GM12878 (cell line): ENCODE data around the gene COL15A1. TPM values are rescaled to one million over a fixed set of nuclear protein-coding genes. Genes with fewer than 3 reads are reported as not detected.

ENCODE experiments used
- ATAC-seq: fragments of 200-7000 bp; cut with Tn5 transposase; 3 replicates; pipeline ENCODE4 v1.9.1; 2020; ENCODE audit warnings: mild to moderate bottlenecking, moderate library complexity
- BruUV-seq: library from RNA; stranded (reverse); fragments of 400-500 nt; replicated peaks from 2 replicates; lab custom pipeline; 2021; lab: Mats Ljungman, UMichigan
- CTCF ChIA-PET: fragments of 300-600 bp; sonication (Branson Sonifier 250); formaldehyde crosslinking; extraction: SDS; loops from one replicate; lab custom pipeline; 2021; ENCODE audit warnings: inconsistent platforms; lab: Yijun Ruan, JAX
- POLR2A ChIA-PET: fragments of 350-600 bp; formaldehyde crosslinking; extraction: SDS; loops from one replicate; lab custom pipeline; 2021; ENCODE audit warnings: inconsistent platforms; lab: Charles Lee
- RAD21 ChIA-PET: fragments of 300-600 bp; sonication (Branson Sonifier 250); formaldehyde crosslinking; loops from one replicate; lab custom pipeline; 2023; ENCODE audit warnings: antibody characterized with exemption; ENCODE audit not compliant: unreplicated experiment; lab: Charles Lee
- SMC1A ChIA-PET: fragments of 300-600 bp; sonication (Branson Sonifier 250); formaldehyde crosslinking; loops from one replicate; lab custom pipeline; 2023; ENCODE audit not compliant: unreplicated experiment, uncharacterized antibody; lab: Charles Lee
- DNase-seq: peaks from one replicate; pipeline ENCODE4 v3.0.0-alpha.2; 2011; ENCODE audit warnings: low read depth, low spot score
- FAIRE-seq: peaks from 3 replicates; lab custom pipeline; 2011; peaks lifted over from hg19 to GRCh38; lab: Jason Lieb, UNC
- H2AFZ ChIP-seq: 2 replicates; pipeline ENCODE4 v1.6.0; 2011; ENCODE audit warnings: low read depth, low read length, control low read depth; ENCODE audit not compliant: control insufficient read depth
- H3K27ac ChIP-seq: 2 replicates; pipeline ENCODE4 v1.5.1; 2011; ENCODE audit warnings: control low read depth; ENCODE audit not compliant: control insufficient read depth, insufficient read depth
- H3K27me3 ChIP-seq, 2 experiments: replicated peaks in 1 of 2; 2 replicates each; pipeline versions ENCODE4 v1.6.0 to v1.6.1; 2011; ENCODE audit warnings: low read length in 1 of 2; ENCODE audit not compliant: control insufficient read depth in 2 of 2, insufficient read depth in 2 of 2
- H3K36me3 ChIP-seq, 2 experiments: 2 replicates each; pipeline ENCODE4 v1.5.1; 2011; ENCODE audit warnings: low read length in 1 of 2; ENCODE audit not compliant: control insufficient read depth in 2 of 2, insufficient read depth in 2 of 2
- H3K4me1 ChIP-seq: 2 replicates; pipeline ENCODE4 v1.6.1; 2011; ENCODE audit warnings: mild to moderate bottlenecking, low read length, moderate library complexity, mixed read lengths; ENCODE audit not compliant: control insufficient read depth, insufficient read depth
- H3K4me2 ChIP-seq: 2 replicates; pipeline ENCODE4 v1.6.0; 2011; ENCODE audit warnings: control low read depth; ENCODE audit not compliant: control insufficient read depth, insufficient read depth
- H3K4me3 ChIP-seq: fragments of 200-600 bp; sonication (generic); 2 replicates; pipeline ENCODE4 v1.5.1; 2016
- H3K79me2 ChIP-seq: 2 replicates; pipeline ENCODE4 v1.6.0; 2011; ENCODE audit warnings: low read length; ENCODE audit not compliant: control insufficient read depth, insufficient read depth
- H3K9ac ChIP-seq: 2 replicates; pipeline ENCODE4 v1.8.0; 2011; ENCODE audit warnings: low read length, control low read depth, mixed read lengths; ENCODE audit not compliant: control insufficient read depth, insufficient read depth
- H3K9me3 ChIP-seq: replicated peaks from 3 replicates; pipeline ENCODE4 v1.5.1; 2011; ENCODE audit warnings: mild to moderate bottlenecking, low read length; ENCODE audit not compliant: control insufficient read depth, insufficient read depth
- H4K20me1 ChIP-seq: 2 replicates; pipeline ENCODE4 v1.6.0; 2011; ENCODE audit not compliant: control insufficient read depth, insufficient read depth
- BHLHE40 ChIP-seq, 2 experiments: fragments of 450-650 bp in 1 of 2; IDR thresholded peaks; 2 replicates each; pipeline ENCODE4 v1.6.1; 2011 to 2017; ENCODE audit warnings: low read depth in 2 of 2, borderline replicate concordance in 1 of 2, improper control_type of control experiment in 1 of 2, low read length in 1 of 2, mild to moderate bottlenecking in 1 of 2
- E2F4 ChIP-seq: IDR thresholded peaks from 2 replicates; pipeline ENCODE4 v1.6.1; 2012; ENCODE audit warnings: low read depth, low read length, improper control_type of control experiment
- MEF2A ChIP-seq: IDR thresholded peaks from 2 replicates; pipeline ENCODE4 v1.6.1; 2011; ENCODE audit warnings: low read depth, mild to moderate bottlenecking, low read length, moderate library complexity; ENCODE audit not compliant: insufficient read depth
- MLLT1 ChIP-seq: fragments of 450-650 bp; IDR thresholded peaks from 2 replicates; pipeline ENCODE4 v1.6.1; 2016; ENCODE audit warnings: mild to moderate bottlenecking
- YY1 ChIP-seq: IDR thresholded peaks from 2 replicates; pipeline ENCODE4 v1.6.1; 2011; ENCODE audit warnings: low read depth, mild to moderate bottlenecking, low read length
- WGBS: methylation state at CpG from one replicate; pipeline ENCODE4 v1.1.6; 2016; ENCODE audit warnings: low lambda C conversion rate; ENCODE audit not compliant: insufficient replicate concordance, insufficient coverage; ENCODE audit errors: missing lambda C conversion rate; 5-methylcytosine and 5-hydroxymethylcytosine counted together
- in situ Hi-C: fragments of 300-500 bp; cut with MboI; formaldehyde crosslinking; loops from 9 replicates; pipeline ENCODE4 v1.14.3; 2018; ENCODE audit warnings: mixed read lengths
- intact Hi-C: fragments of 100-400 bp; cut with micrococcal nuclease; formaldehyde crosslinking; loops from one replicate; pipeline ENCODE4 v1.14.2; 2022; ENCODE audit not compliant: unreplicated experiment
- polyA plus RNA-seq, 11 experiments: library from polyadenylated mRNA; depleted of rRNA in 4 of 11; unstranded in 6 of 11; stranded (reverse) in 5 of 11; fragments of >200 nt; fragmentation: Nextera tagmentation in 4 of 11; fragmentation: Illumina TruSeq in 1 of 11; extraction: Ambion mirVana in 4 of 11; extraction: Trizol in 1 of 11; gene quantifications; 1 replicate in 1 of 11; 2 replicates in 10 of 11; pipeline versions ENCODE4 v1.2.1 to v1.2.3, GENCODE V29; 2011 to 2016; ENCODE audit warnings: inconsistent platforms in 2 of 11, missing spikeins in 2 of 11, low read depth in 1 of 11
- total RNA-seq, 4 experiments: library from RNA; depleted of rRNA in 3 of 4; stranded (reverse); fragments of >200 nt in 3 of 4; fragmentation: Illumina TruSeq in 1 of 4; extraction: Trizol in 1 of 4; gene quantifications; 2 replicates each; pipeline versions ENCODE4 v1.2.1 to v1.2.3, GENCODE V29; 2013 to 2021
- TF ChIP-seq, protein P1 (sequence below): fragments of 450-650 bp; IDR thresholded peaks from 2 replicates; pipeline ENCODE4 v1.6.1; 2017; ENCODE audit warnings: low read depth, mild to moderate bottlenecking, moderate library complexity
- TF ChIP-seq, protein P2 (sequence below): fragments of 450-650 bp; IDR thresholded peaks from 2 replicates; pipeline ENCODE4 v1.6.1; 2016; ENCODE audit warnings: mild to moderate bottlenecking

Gene COL15A1
- total and polyA plus RNA-seq, 10 of the 15 experiments (the other 5 are each of a cell fraction or from before 2014, with no cell fraction given): 0.01 to 0.28 (median 0.06) TPM; not detected in 2

GRCh38 chr9:99101812-99102211, 158.1 kb downstream of the COL15A1 start:
- ATAC-seq: no peak
- peaks cover 13% of the 10 kb centered on the region for H3K79me2 ChIP-seq
- no peak overlapping the region for H3K4me2 ChIP-seq
- no peak overlapping the region for H3K9ac ChIP-seq
- peaks cover 8% of the 10 kb centered on the region; the same call in 1 of the 2 replicates for H3K4me1 ChIP-seq
- WGBS: 97% methylated on average over 2 of the region's 2 CpGs
- no peaks in the 10 kb centered on the region; a peak in 1 of 4 replicates for H3K27me3 ChIP-seq
- DNase-seq: no peak
- ChIA-PET SMC1A (interaction anchor here (0.6 to 7.8 kb wide), 6 partner anchors 18 to 105 kb away, joined by 3 to 113 read pairs (median 4); no protein-coding TSS in a partner anchor), POLR2A (interaction anchor here (2.3 kb wide), 1 partner anchor 17 kb away, joined by 6 read pairs; no protein-coding TSS in a partner anchor), RAD21 (interaction anchor here (0.6 to 7.2 kb wide), 2 partner anchors 35 to 36 kb away, joined by 4 to 83 read pairs; no protein-coding TSS in a partner anchor), CTCF (interaction anchor here (0.9 to 3.4 kb wide), 5 partner anchors 13 to 104 kb away, joined by 3 to 20 read pairs (median 4); no protein-coding TSS in a partner anchor)
- FAIRE-seq: no peak
- intact Hi-C loops (no loop called here), in situ Hi-C loops (no loop called here)
- H3K36me3 ChIP-seq: no peaks in the 10 kb centered on the region
- no peaks in the 10 kb centered on the region for H4K20me1 ChIP-seq
- H3K27ac ChIP-seq: no peak overlapping the region
- H3K9me3 ChIP-seq: no peaks in the 10 kb centered on the region
- no peak for TF ChIP-seq BHLHE40 (IDR thresholded peaks at IDR 0.05; ENCODE audit: borderline replicate concordance in 1 of 2, low read depth in 2 of 2, low read length in 1 of 2)
- H3K4me3 ChIP-seq: no peak overlapping the region
- no TSS peak for BruUV-seq
- no peak overlapping the region for H2AFZ ChIP-seq

DNA sequence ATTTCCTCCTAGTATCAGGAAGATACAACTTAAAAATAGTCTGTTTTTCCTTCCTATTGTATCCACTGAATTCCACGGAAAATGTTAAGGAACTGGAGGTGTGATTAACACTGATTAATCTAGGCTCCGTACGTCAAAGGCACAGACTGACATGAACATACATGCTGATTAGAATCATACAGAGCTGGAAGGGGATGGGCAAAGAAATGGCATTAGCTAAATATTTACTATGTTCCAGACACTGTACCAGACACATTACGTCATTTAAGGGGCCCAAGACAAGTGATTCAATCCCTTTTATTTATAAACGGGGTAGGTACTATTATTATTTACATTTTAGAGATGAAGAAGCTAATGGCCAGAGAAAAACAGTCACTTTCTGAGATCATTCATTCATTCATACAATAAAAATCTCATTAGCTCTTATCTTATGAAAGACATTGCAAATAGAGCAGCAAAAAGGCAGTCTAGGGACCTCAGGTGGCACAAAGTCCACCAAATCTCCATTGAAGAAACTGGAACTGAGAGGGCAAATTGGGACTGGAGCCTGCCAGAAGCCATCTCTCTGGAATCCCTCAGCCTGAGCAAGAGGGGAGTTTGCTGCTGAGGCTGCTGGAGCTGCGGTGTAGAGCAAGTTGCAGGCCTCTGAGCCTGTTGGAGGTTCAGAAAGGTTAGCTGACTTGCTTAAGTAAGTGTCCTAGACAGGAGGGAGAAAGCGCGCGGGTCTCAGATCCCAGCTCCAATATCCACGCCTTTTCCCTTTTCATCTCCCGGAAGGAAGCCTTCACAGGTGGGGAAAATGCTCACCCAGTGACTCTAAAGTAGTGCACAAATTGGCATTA, 159.6 kb downstream of the COL15A1 start:
- peaks cover 8% of the 10 kb centered on the region; the same call in 1 of the 2 replicates for H3K4me1 ChIP-seq
- FAIRE-seq: no peak
- no peaks in the 10 kb centered on the region for H3K9me3 ChIP-seq
- H3K79me2 ChIP-seq: peaks cover 17% of the 10 kb centered on the region
- CTCF ChIA-PET: interaction anchor here (0.9 to 3.4 kb wide), 10 partner anchors 12 to 106 kb away, joined by 3 to 20 read pairs (median 3); no protein-coding TSS in a partner anchor
- BruUV-seq: no TSS peak
- no peak overlapping the region for H2AFZ ChIP-seq
- H3K4me3 ChIP-seq: no peak overlapping the region
- POLR2A ChIA-PET: interaction anchor here (0.6 to 2.3 kb wide), 4 partner anchors 11 to 1471 kb away, joined by 3 to 11 read pairs (median 5); no protein-coding TSS in a partner anchor
- ATAC-seq: no peak
- RAD21 ChIA-PET: interaction anchor here (0.7 to 7.2 kb wide), 5 partner anchors 10 to 128 kb away, joined by 3 to 83 read pairs (median 9); no protein-coding TSS in a partner anchor
- WGBS: 86% methylated on average over 11 of the region's 11 CpGs
- no peaks in the 10 kb centered on the region for H3K36me3 ChIP-seq
- no peak overlapping the region for H3K9ac ChIP-seq
- in situ Hi-C loops (no loop called here), intact Hi-C loops (no loop called here)
- no peaks in the 10 kb centered on the region for H3K27me3 ChIP-seq
- no peaks in the 10 kb centered on the region for H4K20me1 ChIP-seq
- H3K4me2 ChIP-seq: no peak overlapping the region
- SMC1A ChIA-PET: interaction anchor here (0.9 to 7.8 kb wide), 14 partner anchors 8 to 110 kb away, joined by 3 to 113 read pairs (median 4); no protein-coding TSS in a partner anchor
- no peak for DNase-seq
- no peak overlapping the region for H3K27ac ChIP-seq
- TF ChIP-seq MEF2A (no peak), MLLT1 (no peak), E2F4 (no peak), YY1 (no peak)
- TF ChIP-seq, protein P1, sequence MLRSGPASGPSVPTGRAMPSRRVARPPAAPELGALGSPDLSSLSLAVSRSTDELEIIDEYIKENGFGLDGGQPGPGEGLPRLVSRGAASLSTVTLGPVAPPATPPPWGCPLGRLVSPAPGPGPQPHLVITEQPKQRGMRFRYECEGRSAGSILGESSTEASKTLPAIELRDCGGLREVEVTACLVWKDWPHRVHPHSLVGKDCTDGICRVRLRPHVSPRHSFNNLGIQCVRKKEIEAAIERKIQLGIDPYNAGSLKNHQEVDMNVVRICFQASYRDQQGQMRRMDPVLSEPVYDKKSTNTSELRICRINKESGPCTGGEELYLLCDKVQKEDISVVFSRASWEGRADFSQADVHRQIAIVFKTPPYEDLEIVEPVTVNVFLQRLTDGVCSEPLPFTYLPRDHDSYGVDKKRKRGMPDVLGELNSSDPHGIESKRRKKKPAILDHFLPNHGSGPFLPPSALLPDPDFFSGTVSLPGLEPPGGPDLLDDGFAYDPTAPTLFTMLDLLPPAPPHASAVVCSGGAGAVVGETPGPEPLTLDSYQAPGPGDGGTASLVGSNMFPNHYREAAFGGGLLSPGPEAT: no peak
- TF ChIP-seq, protein P2, sequence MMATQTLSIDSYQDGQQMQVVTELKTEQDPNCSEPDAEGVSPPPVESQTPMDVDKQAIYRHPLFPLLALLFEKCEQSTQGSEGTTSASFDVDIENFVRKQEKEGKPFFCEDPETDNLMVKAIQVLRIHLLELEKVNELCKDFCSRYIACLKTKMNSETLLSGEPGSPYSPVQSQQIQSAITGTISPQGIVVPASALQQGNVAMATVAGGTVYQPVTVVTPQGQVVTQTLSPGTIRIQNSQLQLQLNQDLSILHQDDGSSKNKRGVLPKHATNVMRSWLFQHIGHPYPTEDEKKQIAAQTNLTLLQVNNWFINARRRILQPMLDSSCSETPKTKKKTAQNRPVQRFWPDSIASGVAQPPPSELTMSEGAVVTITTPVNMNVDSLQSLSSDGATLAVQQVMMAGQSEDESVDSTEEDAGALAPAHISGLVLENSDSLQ: no peak
